Right cardiac atrium (tissue), 5 donors: ENCODE measurements around the gene LRRC26. TPM values are rescaled to one million over a fixed set of nuclear protein-coding genes. Genes with fewer than 3 reads are reported as not detected.

ENCODE experiments used
- ATAC-seq, 2 donors: fragments of 200-7000 bp; cut with Tn5 transposase; one replicate each; pipeline versions ENCODE4 v1.8.0 to v1.9.1; 2020; ENCODE audit warnings: moderate library complexity in 2 of 2, mild to moderate bottlenecking in 1 of 2
- DNase-seq, 3 donors: peaks; one replicate each; pipeline ENCODE4 v3.0.0-alpha.2; 2020
- H3K27ac ChIP-seq: one replicate; pipeline ENCODE4 v1.5.1; 2013; ENCODE audit warnings: mild to moderate bottlenecking, low read length, control low read depth, moderate library complexity
- H3K27me3 ChIP-seq: one replicate; pipeline ENCODE4 v1.6.1; 2013; ENCODE audit not compliant: control insufficient read depth, insufficient read depth
- H3K4me1 ChIP-seq: one replicate; pipeline ENCODE4 v1.6.1; 2013; ENCODE audit warnings: low read length; ENCODE audit not compliant: control insufficient read depth, insufficient read depth
- H3K4me3 ChIP-seq: one replicate; pipeline ENCODE4 v1.5.1; 2013; ENCODE audit warnings: low read length, control low read depth
- H3K9me3 ChIP-seq: one replicate; pipeline ENCODE4 v1.6.1; 2013; ENCODE audit warnings: low read length; ENCODE audit not compliant: control insufficient read depth
- WGBS: extraction: QIAGEN DNeasy Blood & Tissue Kit; methylation state at CpG from one replicate; pipeline ENCODE4 v1.1.7; 2013; 5-methylcytosine and 5-hydroxymethylcytosine counted together
- intact Hi-C, 4 donors: fragments of 100-400 bp; cut with DNase I; formaldehyde crosslinking; loops; one replicate each; pipeline versions ENCODE4 v1.11.0 to v1.14.0; 2022 to 2023
- polyA plus RNA-seq: library from polyadenylated mRNA; stranded (reverse); fragments of 200-250 nt; gene quantifications from one replicate; pipeline ENCODE4 v1.2.3, GENCODE V29; 2013
- total RNA-seq, 4 donors: library from RNA; stranded (reverse); fragmentation: NEBNext Ultra II Directional; extraction: Animal tissue kit (Norgen Biotek cat#: 25700); gene quantifications; one replicate each; pipeline ENCODE4 v1.2.1, GENCODE V29; 2021
- donor health status: healthy with polysubstance abuse.
- donor health status: DM: no; HTN: yes; CAD: no.
- donor health status: DM: no; HTN: no; CAD: no.
- donor health status: DM: no; HTN: yes; CAD: no; lungs with severe emphysema.
- donor health status: DM: yes; HTN: yes; CAD: no.

The LRRC26 gene
- total and polyA plus RNA-seq, 5 donors: not detected

- 86% methylated on average over 13 of the region's 13 CpGs for WGBS
- no peaks in the 10 kb centered on the region for H3K9me3 ChIP-seq
- no peaks in the 10 kb centered on the region for H3K27me3 ChIP-seq
- no peak overlapping the region for H3K27ac ChIP-seq
- peaks cover 4% of the 10 kb centered on the region for H3K4me1 ChIP-seq
- no peak overlapping the region for H3K4me3 ChIP-seq
- intact Hi-C loops: no loop called here
- DNase-seq: no peak
- ATAC-seq: no peak
Measured at GRCh38 chr9:137211532-137211931, 41.7 kb upstream of the LRRC26 start.

- DNase-seq (no peak), ATAC-seq (no peak)
- H3K4me1 ChIP-seq: peaks cover 14% of the 10 kb centered on the region
- no peaks in the 10 kb centered on the region for H3K27me3 ChIP-seq
- WGBS: 67% methylated on average over 7 of the region's 7 CpGs
- no peak overlapping the region for H3K27ac ChIP-seq
- no peaks in the 10 kb centered on the region for H3K9me3 ChIP-seq
- intact Hi-C loops: no loop called here
- peak overlapping the region; percentile 89 for H3K4me3 ChIP-seq
Measured at GRCh38 chr9:137206602-137207001, 36.8 kb upstream of the LRRC26 start.

- intact Hi-C loops: no loop called here
- H3K9me3 ChIP-seq: no peaks in the 10 kb centered on the region
- WGBS: under 1% methylated on average over 98 of the region's 98 CpGs
- no peaks in the 10 kb centered on the region for H3K27me3 ChIP-seq
- peak within 1 kb of the TSS; percentile 89 for H3K4me3 ChIP-seq
- peaks cover 14% of the 10 kb centered on the region for H3K4me1 ChIP-seq
- peak within 1 kb of the TSS; percentile 35 for H3K27ac ChIP-seq
- DNase-seq (peak; percentile 92 to 97 (median 96)), ATAC-seq (peak; percentile 74)
Measured at GRCh38 chr9:137205126-137206069, 35.5 kb upstream of the LRRC26 start, which contains the start of the genes NDOR1 and TMEM203. TSS of gene NDOR1 (plus strand) at chr9:137205700. CDS start at chr9:137205778, 78 bp downstream. TSS of gene TMEM203 (minus strand) at chr9:137205648. CDS start at chr9:137205414, 234 bp downstream.

GRCh38 chr9:137204731-137205125 lies 34.9 kb upstream of the LRRC26 start:
- Histone ChIP-seq H3K27ac (no peak overlapping the region), H3K9me3 (no peaks in the 10 kb centered on the region), H3K4me1 (peaks cover 14% of the 10 kb centered on the region), H3K4me3 (peak overlapping the region; percentile 89), H3K27me3 (no peaks in the 10 kb centered on the region)
- DNase-seq (no peak), ATAC-seq (no peak)
- 15% methylated on average over 21 of the region's 21 CpGs for WGBS
- intact Hi-C loops: no loop called here

GRCh38 chr9:137202966-137203365 lies 33.1 kb upstream of the LRRC26 start:
- DNase-seq: no peak
- Histone ChIP-seq H3K9me3 (no peaks in the 10 kb centered on the region), H3K4me1 (peaks cover 14% of the 10 kb centered on the region), H3K27me3 (no peaks in the 10 kb centered on the region), H3K4me3 (no peak overlapping the region), H3K27ac (no peak overlapping the region)
- ATAC-seq: no peak
- intact Hi-C loops: no loop called here
- WGBS: 71% methylated on average over 8 of the region's 8 CpGs

GRCh38 chr9:137201205-137201868 lies 31.5 kb upstream of the LRRC26 start:
- Histone ChIP-seq H3K4me1 (peaks cover 10% of the 10 kb centered on the region), H3K27me3 (no peaks in the 10 kb centered on the region), H3K9me3 (no peaks in the 10 kb centered on the region), H3K27ac (peak overlapping the region; percentile 85), H3K4me3 (peak overlapping the region; percentile 49)
- 14% methylated on average over 23 of the region's 23 CpGs for WGBS
- intact Hi-C loops: no loop called here
- ATAC-seq (no peak), DNase-seq (no peak)

- ATAC-seq (peak; percentile 98), DNase-seq (peak; percentile 100)
- Histone ChIP-seq H3K27ac (peak within 1 kb of the TSS; percentile 85), H3K9me3 (no peaks in the 10 kb centered on the region), H3K4me3 (peak within 1 kb of the TSS; percentile 78), H3K4me1 (peaks cover 7% of the 10 kb centered on the region), H3K27me3 (no peaks in the 10 kb centered on the region)
- intact Hi-C loops: no loop called here
- under 1% methylated on average over 118 of the region's 118 CpGs for WGBS
Measured at GRCh38 chr9:137200311-137201204, 30.7 kb upstream of the LRRC26 start, which contains the start of gene TPRN. TSS of gene TPRN (minus strand) at chr9:137200741. CDS start at chr9:137200711, 30 bp downstream.

- WGBS: 8% methylated on average over 51 of the region's 51 CpGs
- Histone ChIP-seq H3K4me3 (peak overlapping the region; percentile 78), H3K4me1 (peaks cover 5% of the 10 kb centered on the region), H3K27ac (no peak overlapping the region), H3K9me3 (no peaks in the 10 kb centered on the region), H3K27me3 (no peaks in the 10 kb centered on the region)
- DNase-seq: peak in 1 of 3 donors; percentile 79
- intact Hi-C loops: no loop called here
- no peak for ATAC-seq
Measured at GRCh38 chr9:137199411-137200121, 29.7 kb upstream of the LRRC26 start.

- 73% methylated on average over 11 of the region's 11 CpGs for WGBS
- DNase-seq (no peak), ATAC-seq (no peak)
- H3K27ac ChIP-seq: no peak overlapping the region
- intact Hi-C loops: no loop called here
- H3K4me1 ChIP-seq: no peaks in the 10 kb centered on the region
- H3K27me3 ChIP-seq: no peaks in the 10 kb centered on the region
- no peaks in the 10 kb centered on the region for H3K9me3 ChIP-seq
- H3K4me3 ChIP-seq: no peak overlapping the region
Measured at GRCh38 chr9:137198902-137199283, 29.0 kb upstream of the LRRC26 start.
